HepG2 (cell line): Measurements from ENCODE around the gene ITK. TPM values are rescaled to one million over a fixed set of nuclear protein-coding genes. Genes with fewer than 3 reads are reported as not detected.

Source experiments
- ADNP ChIP-seq: sonication (generic); formaldehyde crosslinking; IDR thresholded peaks from 2 replicates; pipeline ENCODE4 v1.4.0; 2020; ENCODE audit warnings: missing genetic modification reagents
- ARNTL ChIP-seq: sonication (generic); formaldehyde crosslinking; IDR thresholded peaks from 2 replicates; pipeline ENCODE4 v1.4.0; 2020; ENCODE audit warnings: mild to moderate bottlenecking, missing genetic modification reagents
- CAMTA2 ChIP-seq: sonication (generic); formaldehyde crosslinking; IDR thresholded peaks from 2 replicates; pipeline ENCODE4 v1.4.0; 2020; ENCODE audit warnings: mild to moderate bottlenecking, missing genetic modification reagents, borderline replicate concordance
- FLYWCH1 ChIP-seq: sonication (generic); formaldehyde crosslinking; IDR thresholded peaks from 2 replicates; pipeline ENCODE4 v1.8.1; 2023; ENCODE audit warnings: mild to moderate bottlenecking, missing genetic modification reagents
- FOXC1 ChIP-seq: sonication (generic); formaldehyde crosslinking; IDR thresholded peaks from 2 replicates; pipeline ENCODE4 v1.8.0; 2022; ENCODE audit warnings: mild to moderate bottlenecking, missing genetic modification reagents, borderline replicate concordance
- MAFK ChIP-seq, 2 experiments: IDR thresholded peaks in 1 of 2; conservative IDR thresholded peaks in 1 of 2; 2 replicates each; pipeline ENCODE4 v1.6.1; 2011; ENCODE audit warnings: improper control_type of control experiment in 2 of 2, low read length in 2 of 2
- MLLT10 ChIP-seq: sonication (generic); formaldehyde crosslinking; IDR thresholded peaks from 2 replicates; pipeline ENCODE4 v1.4.0; 2020; ENCODE audit warnings: missing genetic modification reagents
- MXI1 ChIP-seq: IDR thresholded peaks from 3 replicates; pipeline ENCODE4 v1.6.1; 2012; ENCODE audit warnings: low read depth, low read length, inconsistent platforms, borderline replicate concordance
- NR3C1 ChIP-seq: sonication (generic); formaldehyde crosslinking; IDR thresholded peaks from 2 replicates; pipeline ENCODE4 v1.4.0; 2020; ENCODE audit warnings: missing genetic modification reagents
- RXRA ChIP-seq: sonication (generic); formaldehyde crosslinking; IDR thresholded peaks from 2 replicates; pipeline ENCODE4 v1.5.1; 2020; ENCODE audit warnings: missing genetic modification reagents
- SATB2 ChIP-seq: sonication (generic); formaldehyde crosslinking; IDR thresholded peaks from 2 replicates; pipeline ENCODE4 v1.5.0; 2020; ENCODE audit warnings: missing genetic modification reagents
- ZFP41 ChIP-seq: sonication (generic); formaldehyde crosslinking; IDR thresholded peaks from 2 replicates; pipeline ENCODE4 v1.4.0; 2020; ENCODE audit warnings: mild to moderate bottlenecking, missing genetic modification reagents, borderline replicate concordance
- ZNF205 ChIP-seq: IDR thresholded peaks from 2 replicates; pipeline ENCODE4 v1.6.1; 2018; ENCODE audit warnings: missing biosample characterization, missing genetic modification reagents
- ZNF263 ChIP-seq: sonication (generic); formaldehyde crosslinking; IDR thresholded peaks from 2 replicates; pipeline ENCODE4 v1.4.0; 2020; ENCODE audit warnings: missing genetic modification reagents
- ZNF3 ChIP-seq: IDR thresholded peaks from 2 replicates; pipeline ENCODE4 v1.7.0; 2017; ENCODE audit warnings: inconsistent platforms
- ZNF317 ChIP-seq: sonication (generic); formaldehyde crosslinking; IDR thresholded peaks from 2 replicates; pipeline ENCODE4 v1.5.0; 2020; ENCODE audit warnings: mild to moderate bottlenecking, missing genetic modification reagents
- ZNF326 ChIP-seq: sonication (generic); formaldehyde crosslinking; IDR thresholded peaks from 2 replicates; pipeline ENCODE4 v1.4.0; 2020; ENCODE audit warnings: missing genetic modification reagents, borderline replicate concordance
- ZNF652 ChIP-seq: IDR thresholded peaks from 2 replicates; pipeline ENCODE4 v1.6.1; 2016; ENCODE audit warnings: low read depth, borderline replicate concordance
- ZNF709 ChIP-seq: sonication (generic); formaldehyde crosslinking; IDR thresholded peaks from 2 replicates; pipeline ENCODE4 v1.5.0; 2020; ENCODE audit warnings: mild to moderate bottlenecking, missing genetic modification reagents
- ZNF766 ChIP-seq: sonication (generic); formaldehyde crosslinking; IDR thresholded peaks from 2 replicates; pipeline ENCODE4 v1.5.0; 2020; ENCODE audit warnings: missing genetic modification reagents, borderline replicate concordance
- ZNF788 ChIP-seq: sonication (generic); formaldehyde crosslinking; IDR thresholded peaks from 2 replicates; pipeline ENCODE4 v1.5.0; 2020; ENCODE audit warnings: mild to moderate bottlenecking, missing genetic modification reagents, borderline replicate concordance
- polyA plus RNA-seq, 8 experiments: library from polyadenylated mRNA; depleted of rRNA in 3 of 8; stranded (reverse) in 7 of 8; unstranded in 1 of 8; fragments of >200 nt; fragmentation: Illumina TruSeq in 4 of 8; extraction: Trizol in 4 of 8; gene quantifications; 2 replicates each; pipeline versions ENCODE4 v1.2.1 to v1.2.3, GENCODE V29; 2011 to 2016; ENCODE audit warnings: low read depth in 4 of 8, missing spikeins in 1 of 8, mixed read lengths in 1 of 8; ENCODE audit not compliant: insufficient read depth in 1 of 8
- total RNA-seq, 5 experiments: library from RNA; depleted of rRNA; stranded (reverse); fragments of >200 nt; fragmentation: Illumina TruSeq; extraction: Trizol; gene quantifications; 2 replicates each; pipeline ENCODE4 v1.2.3, GENCODE V29; 2016; ENCODE audit warnings: low read depth in 1 of 5
- TF ChIP-seq, protein P1 (sequence below): sonication (generic); formaldehyde crosslinking; IDR thresholded peaks from 2 replicates; pipeline ENCODE4 v1.4.0; 2020; ENCODE audit warnings: mild to moderate bottlenecking, low read depth, missing genetic modification reagents
- TF ChIP-seq, protein P2 (sequence below): sonication (generic); formaldehyde crosslinking; IDR thresholded peaks from 2 replicates; pipeline ENCODE4 v1.8.1; 2022; ENCODE audit warnings: mild to moderate bottlenecking, missing genetic modification reagents
- TF ChIP-seq, protein P3 (sequence below): sonication (generic); formaldehyde crosslinking; IDR thresholded peaks from 2 replicates; pipeline ENCODE4 v1.4.0; 2020; ENCODE audit warnings: missing genetic modification reagents
- TF ChIP-seq, protein P4 (sequence below): sonication (generic); formaldehyde crosslinking; conservative IDR thresholded peaks from 2 replicates; pipeline ENCODE4 v1.8.1; 2023; ENCODE audit warnings: missing genetic modification reagents

Gene ITK
- total and polyA plus RNA-seq, 2 of the 13 experiments (the other 11 are each of a cell fraction or from before 2014, with no cell fraction given): 0.01 TPM; not detected in 1

DNA sequence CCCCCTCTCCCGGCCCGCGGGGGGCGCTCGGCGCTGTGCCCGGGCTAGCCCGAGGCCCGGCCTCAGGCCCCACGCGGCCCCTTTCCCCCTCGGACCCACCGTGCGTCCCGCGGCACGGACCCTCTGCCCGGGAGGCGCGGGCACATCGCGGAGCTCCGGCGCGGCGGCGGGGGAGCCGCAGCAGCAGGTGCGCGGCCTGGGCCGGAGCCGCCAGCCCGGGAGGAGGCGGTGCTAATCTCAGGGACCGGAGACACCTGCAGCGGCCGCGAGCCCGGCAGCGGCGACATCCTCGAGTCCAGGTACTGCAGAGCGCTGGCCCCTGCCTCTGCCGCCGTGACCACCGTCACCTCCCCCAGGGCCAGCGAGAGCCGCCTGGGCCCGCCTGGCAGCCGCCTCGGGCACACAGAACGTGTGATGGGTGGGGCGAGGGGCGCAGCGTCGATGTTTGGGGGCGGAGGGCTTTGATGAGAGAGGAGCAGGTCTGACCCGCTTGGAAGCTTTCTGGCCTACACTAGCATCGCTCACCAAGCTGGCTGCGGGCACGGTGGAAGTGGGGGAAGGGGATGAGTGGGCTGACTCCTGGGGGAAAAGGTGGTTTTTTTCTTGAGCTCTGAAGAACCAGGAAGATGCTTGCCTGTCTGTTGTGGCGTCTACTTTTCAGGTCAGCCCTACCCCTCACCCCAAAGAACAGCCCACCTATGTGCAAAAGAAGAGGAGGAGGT lies 85.8 kb downstream of the ITK start (continued):
- no peak for TF ChIP-seq ZNF205 (CRISPR knock-in tag)
- TF ChIP-seq, protein P1, sequence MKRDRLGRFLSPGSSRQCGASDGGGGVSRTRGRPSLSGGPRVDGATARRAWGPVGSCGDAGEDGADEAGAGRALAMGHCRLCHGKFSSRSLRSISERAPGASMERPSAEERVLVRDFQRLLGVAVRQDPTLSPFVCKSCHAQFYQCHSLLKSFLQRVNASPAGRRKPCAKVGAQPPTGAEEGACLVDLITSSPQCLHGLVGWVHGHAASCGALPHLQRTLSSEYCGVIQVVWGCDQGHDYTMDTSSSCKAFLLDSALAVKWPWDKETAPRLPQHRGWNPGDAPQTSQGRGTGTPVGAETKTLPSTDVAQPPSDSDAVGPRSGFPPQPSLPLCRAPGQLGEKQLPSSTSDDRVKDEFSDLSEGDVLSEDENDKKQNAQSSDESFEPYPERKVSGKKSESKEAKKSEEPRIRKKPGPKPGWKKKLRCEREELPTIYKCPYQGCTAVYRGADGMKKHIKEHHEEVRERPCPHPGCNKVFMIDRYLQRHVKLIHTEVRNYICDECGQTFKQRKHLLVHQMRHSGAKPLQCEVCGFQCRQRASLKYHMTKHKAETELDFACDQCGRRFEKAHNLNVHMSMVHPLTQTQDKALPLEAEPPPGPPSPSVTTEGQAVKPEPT (CRISPR knock-in tag): 0 out of 2 replicates have a peak, but pooled peaks have one; percentile 41
- no peak for TF ChIP-seq MAFK (conservative IDR thresholded peaks at IDR 0.05 in 1 of 2, IDR thresholded peaks at IDR 0.05 in 1 of 2; ENCODE audit: low read length in 2 of 2)
- TF ChIP-seq, protein P2, sequence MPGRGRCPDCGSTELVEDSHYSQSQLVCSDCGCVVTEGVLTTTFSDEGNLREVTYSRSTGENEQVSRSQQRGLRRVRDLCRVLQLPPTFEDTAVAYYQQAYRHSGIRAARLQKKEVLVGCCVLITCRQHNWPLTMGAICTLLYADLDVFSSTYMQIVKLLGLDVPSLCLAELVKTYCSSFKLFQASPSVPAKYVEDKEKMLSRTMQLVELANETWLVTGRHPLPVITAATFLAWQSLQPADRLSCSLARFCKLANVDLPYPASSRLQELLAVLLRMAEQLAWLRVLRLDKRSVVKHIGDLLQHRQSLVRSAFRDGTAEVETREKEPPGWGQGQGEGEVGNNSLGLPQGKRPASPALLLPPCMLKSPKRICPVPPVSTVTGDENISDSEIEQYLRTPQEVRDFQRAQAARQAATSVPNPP (CRISPR knock-in tag): no peak
- no peak for TF ChIP-seq MXI1
- TF ChIP-seq ZNF652 (CRISPR knock-in tag): no peak
- TF ChIP-seq ADNP (CRISPR knock-in tag): no peak
- no peak for TF ChIP-seq FLYWCH1 (CRISPR knock-in tag)
- no peak for TF ChIP-seq NR3C1
- no peak for TF ChIP-seq ZNF788
- TF ChIP-seq ZNF263 (CRISPR knock-in tag): 0 out of 2 replicates have a peak, but pooled peaks have one; percentile 6
- no peak for TF ChIP-seq ZNF3 (CRISPR knock-in tag)
- TF ChIP-seq ZNF766 (CRISPR knock-in tag): no peak
- TF ChIP-seq, protein P3, sequence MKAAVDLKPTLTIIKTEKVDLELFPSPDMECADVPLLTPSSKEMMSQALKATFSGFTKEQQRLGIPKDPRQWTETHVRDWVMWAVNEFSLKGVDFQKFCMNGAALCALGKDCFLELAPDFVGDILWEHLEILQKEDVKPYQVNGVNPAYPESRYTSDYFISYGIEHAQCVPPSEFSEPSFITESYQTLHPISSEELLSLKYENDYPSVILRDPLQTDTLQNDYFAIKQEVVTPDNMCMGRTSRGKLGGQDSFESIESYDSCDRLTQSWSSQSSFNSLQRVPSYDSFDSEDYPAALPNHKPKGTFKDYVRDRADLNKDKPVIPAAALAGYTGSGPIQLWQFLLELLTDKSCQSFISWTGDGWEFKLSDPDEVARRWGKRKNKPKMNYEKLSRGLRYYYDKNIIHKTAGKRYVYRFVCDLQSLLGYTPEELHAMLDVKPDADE (CRISPR knock-in tag): no peak
- TF ChIP-seq ZNF709 (CRISPR knock-in tag): no peak
- TF ChIP-seq ZNF326 (CRISPR knock-in tag): no peak
- TF ChIP-seq CAMTA2 (CRISPR knock-in tag): no peak
- no peak for TF ChIP-seq ARNTL (CRISPR knock-in tag)
- no peak for TF ChIP-seq ZFP41 (CRISPR knock-in tag)
- no peak for TF ChIP-seq FOXC1 (CRISPR knock-in tag)
- TF ChIP-seq MLLT10 (CRISPR knock-in tag): no peak
- TF ChIP-seq ZNF317 (CRISPR knock-in tag): no peak
- TF ChIP-seq SATB2 (CRISPR knock-in tag): no peak
- TF ChIP-seq, protein P4, sequence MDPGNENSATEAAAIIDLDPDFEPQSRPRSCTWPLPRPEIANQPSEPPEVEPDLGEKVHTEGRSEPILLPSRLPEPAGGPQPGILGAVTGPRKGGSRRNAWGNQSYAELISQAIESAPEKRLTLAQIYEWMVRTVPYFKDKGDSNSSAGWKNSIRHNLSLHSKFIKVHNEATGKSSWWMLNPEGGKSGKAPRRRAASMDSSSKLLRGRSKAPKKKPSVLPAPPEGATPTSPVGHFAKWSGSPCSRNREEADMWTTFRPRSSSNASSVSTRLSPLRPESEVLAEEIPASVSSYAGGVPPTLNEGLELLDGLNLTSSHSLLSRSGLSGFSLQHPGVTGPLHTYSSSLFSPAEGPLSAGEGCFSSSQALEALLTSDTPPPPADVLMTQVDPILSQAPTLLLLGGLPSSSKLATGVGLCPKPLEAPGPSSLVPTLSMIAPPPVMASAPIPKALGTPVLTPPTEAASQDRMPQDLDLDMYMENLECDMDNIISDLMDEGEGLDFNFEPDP (CRISPR knock-in tag): no peak
- no peak for TF ChIP-seq RXRA (CRISPR knock-in tag)
